Mammary epithelial cell (primary cell): ENCODE measurements around the gene TMEM270.

Experiments
- EZH2 ChIP-seq: IDR thresholded peaks from 2 replicates; pipeline ENCODE4 v1.6.1; 2012; ENCODE audit warnings: low read length, inconsistent platforms, borderline replicate concordance
- TF ChIP-seq, protein P1 (sequence below), 2 donors: IDR thresholded peaks in 1 of 2; conservative IDR thresholded peaks in 1 of 2; 2 replicates each; pipeline ENCODE4 v1.5.1; 2011 to 2012; ENCODE audit warnings: inconsistent platforms in 2 of 2, low read length in 2 of 2, mild to moderate bottlenecking in 2 of 2, control low read depth in 1 of 2, low read depth in 1 of 2; ENCODE audit not compliant: insufficient read depth in 1 of 2; ENCODE audit errors: extremely low read depth in 1 of 2

DNA sequence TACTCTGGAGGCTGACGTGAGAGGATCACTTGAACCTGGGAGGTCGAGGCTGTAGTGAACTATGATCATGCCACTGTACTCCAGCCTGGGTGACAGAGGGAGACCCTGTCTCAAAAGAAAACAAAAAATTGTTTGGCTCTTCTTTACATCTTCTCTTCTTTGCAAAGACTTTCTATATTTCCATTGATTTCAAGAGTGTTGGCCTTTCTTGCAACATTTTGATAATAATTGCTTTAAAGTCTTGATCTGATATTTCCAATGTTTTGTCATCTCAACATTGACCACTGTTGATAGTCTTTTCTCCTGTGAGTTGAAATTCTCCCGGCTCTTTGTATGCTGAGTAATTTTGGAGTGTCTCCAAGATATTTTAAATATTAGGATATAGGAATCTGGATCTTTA, 48.0 kb upstream of the TMEM270 start:
- TF ChIP-seq, protein P1, sequence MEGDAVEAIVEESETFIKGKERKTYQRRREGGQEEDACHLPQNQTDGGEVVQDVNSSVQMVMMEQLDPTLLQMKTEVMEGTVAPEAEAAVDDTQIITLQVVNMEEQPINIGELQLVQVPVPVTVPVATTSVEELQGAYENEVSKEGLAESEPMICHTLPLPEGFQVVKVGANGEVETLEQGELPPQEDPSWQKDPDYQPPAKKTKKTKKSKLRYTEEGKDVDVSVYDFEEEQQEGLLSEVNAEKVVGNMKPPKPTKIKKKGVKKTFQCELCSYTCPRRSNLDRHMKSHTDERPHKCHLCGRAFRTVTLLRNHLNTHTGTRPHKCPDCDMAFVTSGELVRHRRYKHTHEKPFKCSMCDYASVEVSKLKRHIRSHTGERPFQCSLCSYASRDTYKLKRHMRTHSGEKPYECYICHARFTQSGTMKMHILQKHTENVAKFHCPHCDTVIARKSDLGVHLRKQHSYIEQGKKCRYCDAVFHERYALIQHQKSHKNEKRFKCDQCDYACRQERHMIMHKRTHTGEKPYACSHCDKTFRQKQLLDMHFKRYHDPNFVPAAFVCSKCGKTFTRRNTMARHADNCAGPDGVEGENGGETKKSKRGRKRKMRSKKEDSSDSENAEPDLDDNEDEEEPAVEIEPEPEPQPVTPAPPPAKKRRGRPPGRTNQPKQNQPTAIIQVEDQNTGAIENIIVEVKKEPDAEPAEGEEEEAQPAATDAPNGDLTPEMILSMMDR (conservative IDR thresholded peaks at IDR 0.05 in 1 of 2, IDR thresholded peaks at IDR 0.05 in 1 of 2; ENCODE audit: extremely low read depth in 1 of 2, insufficient read depth in 1 of 2, low read depth in 1 of 2, low read length in 2 of 2), result no peak
- TF ChIP-seq EZH2, result no peak
